ENCODE results near the gene SPEF2. TPM values are rescaled to one million over a fixed set of nuclear protein-coding genes. Genes with fewer than 3 reads are reported as not detected.

SPEF2 gene
- total and polyA plus RNA-seq, 2 donors (not counting 1 experiment from before 2014, with no cell fraction given) = 0.31 to 0.59 TPM

DNA sequence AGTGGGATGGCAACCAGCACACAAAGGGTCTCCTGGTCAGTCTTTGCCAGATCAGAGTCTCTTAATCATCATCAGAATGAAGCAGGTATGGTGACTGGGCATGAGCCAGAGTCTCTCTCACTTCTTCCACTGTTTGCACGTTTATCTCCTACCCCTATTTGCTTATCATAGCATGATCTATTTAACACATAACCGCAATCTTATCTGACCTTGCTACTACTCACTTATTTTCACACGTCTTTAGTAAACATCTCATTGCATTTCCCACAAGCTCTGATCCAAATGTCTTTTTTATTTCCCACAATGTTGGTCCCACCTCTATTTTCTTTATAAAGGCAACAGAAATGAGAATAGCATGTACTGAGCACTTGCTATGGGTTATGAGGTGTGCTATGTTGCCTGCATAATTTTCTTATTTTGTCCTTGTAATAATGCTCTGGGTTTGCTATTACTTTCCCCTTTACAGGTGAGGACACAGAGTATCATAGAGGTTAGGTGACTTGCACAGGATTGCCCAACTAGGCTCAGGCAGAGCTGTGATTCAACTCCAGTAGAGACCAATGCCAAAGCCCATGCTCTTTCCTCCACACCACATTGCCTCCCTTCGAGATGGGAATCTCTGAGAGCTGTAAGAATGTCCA lies 199.3 kb downstream of the SPEF2 start:
- CTCF ChIA-PET = no interaction called here
- Histone ChIP-seq H3K4me1 (ENCODE audit: control insufficient read depth in 2 of 2, insufficient read depth in 2 of 2, low read length in 2 of 2) (no peaks in the 10 kb centered on the region), H3K9me3 (ENCODE audit: control extremely low read depth in 1 of 3, control insufficient read depth in 2 of 3, insufficient read depth in 1 of 3, low read length in 2 of 3) (no peaks in the 10 kb centered on the region), H2AFZ (ENCODE audit: insufficient read depth, low read depth, low read length, poor library complexity, severe bottlenecking) (no peak overlapping the region), H3K4me2 (replicated peaks; ENCODE audit: low read depth, low read length, poor library complexity, severe bottlenecking) (no peak overlapping the region), H3K79me2 (ENCODE audit: control insufficient read depth, insufficient read depth, low read length) (no peaks in the 10 kb centered on the region), H3K27ac (ENCODE audit: low read length in 2 of 2) (no peak overlapping the region), H3K27me3 (replicated peaks in 1 of 4; ENCODE audit: control extremely low read depth in 1 of 4, control insufficient read depth in 3 of 4, insufficient read depth in 4 of 4, low read length in 3 of 4) (no peaks in the 10 kb centered on the region), H3K4me3 (ENCODE audit: control extremely low read depth in 1 of 5, extremely low read depth in 1 of 5, insufficient read depth in 1 of 5, low read depth in 2 of 5, low read length in 4 of 5) (no peak overlapping the region), H3K36me3 (replicated peaks in 1 of 2; ENCODE audit: control extremely low read depth in 1 of 2, control insufficient read depth in 1 of 2, extremely low read depth in 1 of 2, insufficient read depth in 2 of 2, low read length in 1 of 2) (no peaks in the 10 kb centered on the region), H4K20me1 (ENCODE audit: control insufficient read depth, insufficient read depth, low read length, poor library complexity, severe bottlenecking) (no peaks in the 10 kb centered on the region), H3K9ac (ENCODE audit: low read length) (no peak overlapping the region)
- WGBS (ENCODE audit: insufficient coverage) = 91% methylated on average over 3 of the region's 4 CpGs
- no peak for TF ChIP-seq EZH2 (IDR thresholded peaks at IDR 0.05; ENCODE audit: borderline replicate concordance, insufficient read depth, low read depth, low read length, poor library complexity, severe bottlenecking)
- TF ChIP-seq, protein P1, sequence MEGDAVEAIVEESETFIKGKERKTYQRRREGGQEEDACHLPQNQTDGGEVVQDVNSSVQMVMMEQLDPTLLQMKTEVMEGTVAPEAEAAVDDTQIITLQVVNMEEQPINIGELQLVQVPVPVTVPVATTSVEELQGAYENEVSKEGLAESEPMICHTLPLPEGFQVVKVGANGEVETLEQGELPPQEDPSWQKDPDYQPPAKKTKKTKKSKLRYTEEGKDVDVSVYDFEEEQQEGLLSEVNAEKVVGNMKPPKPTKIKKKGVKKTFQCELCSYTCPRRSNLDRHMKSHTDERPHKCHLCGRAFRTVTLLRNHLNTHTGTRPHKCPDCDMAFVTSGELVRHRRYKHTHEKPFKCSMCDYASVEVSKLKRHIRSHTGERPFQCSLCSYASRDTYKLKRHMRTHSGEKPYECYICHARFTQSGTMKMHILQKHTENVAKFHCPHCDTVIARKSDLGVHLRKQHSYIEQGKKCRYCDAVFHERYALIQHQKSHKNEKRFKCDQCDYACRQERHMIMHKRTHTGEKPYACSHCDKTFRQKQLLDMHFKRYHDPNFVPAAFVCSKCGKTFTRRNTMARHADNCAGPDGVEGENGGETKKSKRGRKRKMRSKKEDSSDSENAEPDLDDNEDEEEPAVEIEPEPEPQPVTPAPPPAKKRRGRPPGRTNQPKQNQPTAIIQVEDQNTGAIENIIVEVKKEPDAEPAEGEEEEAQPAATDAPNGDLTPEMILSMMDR (IDR thresholded peaks at IDR 0.05) = no peak
- DNase-seq (no peak), ATAC-seq (ENCODE audit: low read depth) (no peak)
- no peaks in the 10 kb centered on the region for H3K4me1 Mint-ChIP-seq
- H3K4me3 Mint-ChIP-seq = no peak overlapping the region
- POLR2A ChIA-PET = no interaction called here
- no peaks in the 10 kb centered on the region for H3K27me3 Mint-ChIP-seq
- H3K9me3 Mint-ChIP-seq (ENCODE audit: insufficient read depth) = no peaks in the 10 kb centered on the region
- intact Hi-C loops (cut with micrococcal nuclease) = no loop called here
- H3K27ac Mint-ChIP-seq = no peak overlapping the region

DNA sequence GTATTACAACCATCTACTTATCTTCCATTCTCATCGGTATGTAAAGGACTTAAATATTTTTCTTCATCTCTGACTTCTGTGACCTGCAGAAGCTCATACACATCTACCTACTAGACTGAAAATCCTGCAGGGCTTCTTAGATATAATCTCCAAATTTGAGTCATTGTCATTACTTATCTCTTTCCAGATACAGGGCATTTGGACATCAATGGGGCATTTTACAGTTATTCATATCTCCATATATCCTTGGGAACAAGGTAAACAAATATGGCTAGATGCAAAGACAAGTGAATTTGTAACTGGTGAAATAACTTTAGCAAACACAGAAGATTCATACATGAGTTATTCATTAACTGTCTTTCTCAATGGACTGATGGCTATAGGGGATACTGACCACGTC lies 201.4 kb downstream of the SPEF2 start:
- Histone ChIP-seq H2AFZ (ENCODE audit: insufficient read depth, low read depth, low read length, poor library complexity, severe bottlenecking) (no peak overlapping the region), H3K9me3 (ENCODE audit: control extremely low read depth in 1 of 3, control insufficient read depth in 2 of 3, insufficient read depth in 1 of 3, low read length in 2 of 3) (no peaks in the 10 kb centered on the region), H3K27me3 (replicated peaks in 1 of 4; ENCODE audit: control extremely low read depth in 1 of 4, control insufficient read depth in 3 of 4, insufficient read depth in 4 of 4, low read length in 3 of 4) (no peaks in the 10 kb centered on the region), H3K79me2 (ENCODE audit: control insufficient read depth, insufficient read depth, low read length) (no peaks in the 10 kb centered on the region), H3K4me3 (ENCODE audit: control extremely low read depth in 1 of 5, extremely low read depth in 1 of 5, insufficient read depth in 1 of 5, low read depth in 2 of 5, low read length in 4 of 5) (no peak overlapping the region), H3K4me2 (replicated peaks; ENCODE audit: low read depth, low read length, poor library complexity, severe bottlenecking) (no peak overlapping the region), H3K9ac (ENCODE audit: low read length) (no peak overlapping the region), H3K4me1 (ENCODE audit: control insufficient read depth in 2 of 2, insufficient read depth in 2 of 2, low read length in 2 of 2) (no peaks in the 10 kb centered on the region), H3K27ac (ENCODE audit: low read length in 2 of 2) (no peak overlapping the region), H4K20me1 (ENCODE audit: control insufficient read depth, insufficient read depth, low read length, poor library complexity, severe bottlenecking) (no peaks in the 10 kb centered on the region), H3K36me3 (replicated peaks in 1 of 2; ENCODE audit: control extremely low read depth in 1 of 2, control insufficient read depth in 1 of 2, extremely low read depth in 1 of 2, insufficient read depth in 2 of 2, low read length in 1 of 2) (no peaks in the 10 kb centered on the region)
- no peak for ATAC-seq (ENCODE audit: low read depth)
- Mint-ChIP-seq H3K9me3 (ENCODE audit: insufficient read depth) (no peaks in the 10 kb centered on the region), H3K4me3 (no peak overlapping the region), H3K27ac (no peak overlapping the region), H3K4me1 (no peaks in the 10 kb centered on the region), H3K27me3 (no peaks in the 10 kb centered on the region)
- intact Hi-C loops (cut with micrococcal nuclease) = no loop called here
- DNase-seq = no peak
- 100% methylated on average over 1 of the region's 2 CpGs for WGBS (ENCODE audit: insufficient coverage)
- no peak for TF ChIP-seq EZH2 (IDR thresholded peaks at IDR 0.05; ENCODE audit: borderline replicate concordance, insufficient read depth, low read depth, low read length, poor library complexity, severe bottlenecking)
- TF ChIP-seq, protein P1 (IDR thresholded peaks at IDR 0.05) = no peak
- ChIA-PET CTCF (no interaction called here), POLR2A (no interaction called here)
